Left kidney (tissue), 8 donors: ENCODE data around the gene NEK10. TPM values are rescaled to one million over a fixed set of nuclear protein-coding genes. Genes with fewer than 3 reads are reported as not detected.
"Not testable (repeated sequence)": the region's sequence is repeated elsewhere in the genome, so short reads cannot be mapped to it uniquely, and the experiment has no call there.

Experiments used
- DNase-seq: peaks from one replicate; pipeline ENCODE4 v3.0.0-alpha.2; 2013
- long read RNA-seq, 8 donors: transcript quantifications; one replicate each; lab custom pipeline, GENCODE V29; 2026
- polyA plus RNA-seq: library from polyadenylated mRNA; unstranded; fragments of 120-200 nt; gene quantifications from one replicate; pipeline ENCODE4 v1.2.1, GENCODE V29; 2013; ENCODE audit not compliant: insufficient read length

Gene NEK10, protein sequence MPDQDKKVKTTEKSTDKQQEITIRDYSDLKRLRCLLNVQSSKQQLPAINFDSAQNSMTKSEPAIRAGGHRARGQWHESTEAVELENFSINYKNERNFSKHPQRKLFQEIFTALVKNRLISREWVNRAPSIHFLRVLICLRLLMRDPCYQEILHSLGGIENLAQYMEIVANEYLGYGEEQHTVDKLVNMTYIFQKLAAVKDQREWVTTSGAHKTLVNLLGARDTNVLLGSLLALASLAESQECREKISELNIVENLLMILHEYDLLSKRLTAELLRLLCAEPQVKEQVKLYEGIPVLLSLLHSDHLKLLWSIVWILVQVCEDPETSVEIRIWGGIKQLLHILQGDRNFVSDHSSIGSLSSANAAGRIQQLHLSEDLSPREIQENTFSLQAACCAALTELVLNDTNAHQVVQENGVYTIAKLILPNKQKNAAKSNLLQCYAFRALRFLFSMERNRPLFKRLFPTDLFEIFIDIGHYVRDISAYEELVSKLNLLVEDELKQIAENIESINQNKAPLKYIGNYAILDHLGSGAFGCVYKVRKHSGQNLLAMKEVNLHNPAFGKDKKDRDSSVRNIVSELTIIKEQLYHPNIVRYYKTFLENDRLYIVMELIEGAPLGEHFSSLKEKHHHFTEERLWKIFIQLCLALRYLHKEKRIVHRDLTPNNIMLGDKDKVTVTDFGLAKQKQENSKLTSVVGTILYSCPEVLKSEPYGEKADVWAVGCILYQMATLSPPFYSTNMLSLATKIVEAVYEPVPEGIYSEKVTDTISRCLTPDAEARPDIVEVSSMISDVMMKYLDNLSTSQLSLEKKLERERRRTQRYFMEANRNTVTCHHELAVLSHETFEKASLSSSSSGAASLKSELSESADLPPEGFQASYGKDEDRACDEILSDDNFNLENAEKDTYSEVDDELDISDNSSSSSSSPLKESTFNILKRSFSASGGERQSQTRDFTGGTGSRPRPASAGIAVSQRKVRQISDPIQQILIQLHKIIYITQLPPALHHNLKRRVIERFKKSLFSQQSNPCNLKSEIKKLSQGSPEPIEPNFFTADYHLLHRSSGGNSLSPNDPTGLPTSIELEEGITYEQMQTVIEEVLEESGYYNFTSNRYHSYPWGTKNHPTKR
- 2.3 TPM for polyA plus RNA-seq
- long read RNA-seq, donor 1 = 0 reads
- long read RNA-seq, donor 2 = 0 reads
- long read RNA-seq, donor 3 = 0 reads
- long read RNA-seq, donor 4 = 0 reads
- long read RNA-seq, donor 5 = 0 reads
- long read RNA-seq, donor 6 = 0 reads
- long read RNA-seq, donor 7 = 0 reads
- long read RNA-seq, donor 8 = 0 reads

DNA sequence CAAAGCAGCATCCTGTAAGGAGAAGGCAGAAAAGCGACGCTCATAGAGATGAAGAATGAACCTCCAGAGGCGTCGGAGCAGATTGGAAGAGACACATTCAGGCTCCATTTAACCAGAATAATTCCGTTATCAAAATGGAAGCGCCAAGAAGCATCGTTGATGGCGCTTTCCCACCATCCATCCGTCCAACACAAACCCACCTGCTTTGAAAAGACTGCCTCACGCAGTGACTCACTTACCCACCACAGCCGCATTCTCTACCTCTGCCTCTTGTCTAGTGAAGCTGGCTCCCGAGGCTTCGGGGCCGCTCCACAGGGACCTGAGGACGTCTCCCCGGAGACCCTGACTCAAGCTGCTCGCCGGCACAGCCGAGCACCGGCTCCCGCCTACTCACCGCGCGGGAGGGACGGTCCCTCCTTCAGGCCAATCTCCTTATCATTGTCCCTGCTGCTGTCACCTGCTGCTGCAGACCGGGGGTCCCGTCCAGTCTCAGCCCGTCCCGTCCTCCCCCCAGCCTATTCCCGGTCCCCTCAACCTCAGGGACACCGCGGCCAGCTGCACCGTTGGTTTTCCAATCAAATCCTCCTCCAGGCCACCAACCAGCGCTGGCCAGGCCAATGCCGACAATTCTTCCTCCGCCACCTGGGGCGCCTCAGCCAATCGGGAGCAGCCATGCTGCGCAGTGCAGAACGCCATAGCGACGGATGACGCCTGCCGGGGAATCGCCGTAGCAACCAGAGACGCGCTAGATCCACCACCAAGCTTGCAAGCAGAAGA, at the start of gene NEK10:
TSS of gene NEK10 (minus strand) at position 553 of the 777 bp plus-strand sequence. CDS start 16,501 bp downstream, outside the sequence.
- peak; percentile 88 for DNase-seq

DNA sequence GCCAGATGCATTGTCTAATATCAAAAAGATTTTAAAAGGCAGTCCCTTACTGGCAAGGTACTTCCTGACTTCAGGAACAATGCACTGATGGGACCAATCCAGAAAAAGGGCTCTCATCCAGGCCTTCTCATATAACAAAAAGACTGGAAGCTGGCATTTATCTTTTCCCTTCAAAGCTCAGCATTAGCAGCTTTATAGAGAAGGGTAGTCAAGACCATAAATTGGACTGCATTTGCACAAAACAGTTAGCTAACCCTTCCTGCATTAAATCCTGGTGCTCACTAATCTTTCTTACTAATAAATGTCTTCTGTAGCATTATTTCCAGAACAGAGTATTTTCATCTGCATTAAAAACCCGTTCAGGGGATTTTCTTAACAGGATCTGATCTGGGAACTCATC, 46.0 kb upstream of the NEK10 start:
- DNase-seq = no peak

- no peak for DNase-seq
Measured at GRCh38 chr3:27392950-27393679, 23.9 kb upstream of the NEK10 start.

GRCh38 chr3:27392414-27392813, 23.2 kb upstream of the NEK10 start:
- not testable (repeated sequence) for DNase-seq

GRCh38 chr3:27391796-27392195, 22.6 kb upstream of the NEK10 start:
- DNase-seq = no peak

DNA sequence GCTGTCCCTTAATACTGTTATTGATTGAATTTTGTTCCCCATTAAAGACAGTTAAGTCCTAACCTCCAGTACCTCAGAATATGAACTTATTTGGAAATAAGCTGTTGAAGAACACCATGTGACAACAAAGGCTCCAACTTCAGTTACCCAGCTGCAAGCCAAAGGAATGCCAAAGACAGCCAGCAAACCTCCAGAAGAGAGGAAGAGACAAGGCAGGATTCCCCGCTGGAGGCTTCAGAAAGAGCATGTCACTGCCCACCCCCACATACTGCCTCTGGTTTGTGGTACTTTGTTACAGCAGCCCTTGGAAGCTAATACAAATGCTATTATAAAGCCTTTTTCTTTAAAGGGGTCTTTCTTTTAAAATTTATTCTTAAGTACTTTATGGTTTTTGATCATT, 18.4 kb upstream of the NEK10 start:
- no peak for DNase-seq

DNA sequence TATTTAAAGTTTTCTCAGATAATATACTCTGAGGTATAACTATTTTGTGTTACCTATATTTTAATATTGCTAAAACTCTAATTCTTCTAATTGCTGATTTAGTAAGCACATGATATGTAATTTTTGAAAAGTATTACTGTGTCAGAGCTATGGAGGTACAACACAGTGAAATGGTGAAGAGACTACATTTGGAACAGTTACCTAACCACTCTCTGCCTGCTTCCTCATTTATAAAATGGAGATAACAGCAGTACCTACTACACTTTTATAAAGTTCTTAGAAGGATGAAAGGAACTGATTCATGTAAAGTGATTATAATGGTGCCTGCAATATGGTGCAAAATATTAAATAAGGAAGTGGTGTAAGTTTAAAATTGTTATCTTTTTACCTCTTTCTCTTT, 16.3 kb upstream of the NEK10 start:
- DNase-seq = no peak

- DNase-seq = no peak
Measured at GRCh38 chr3:27384191-27384590, 15.0 kb upstream of the NEK10 start.

DNA sequence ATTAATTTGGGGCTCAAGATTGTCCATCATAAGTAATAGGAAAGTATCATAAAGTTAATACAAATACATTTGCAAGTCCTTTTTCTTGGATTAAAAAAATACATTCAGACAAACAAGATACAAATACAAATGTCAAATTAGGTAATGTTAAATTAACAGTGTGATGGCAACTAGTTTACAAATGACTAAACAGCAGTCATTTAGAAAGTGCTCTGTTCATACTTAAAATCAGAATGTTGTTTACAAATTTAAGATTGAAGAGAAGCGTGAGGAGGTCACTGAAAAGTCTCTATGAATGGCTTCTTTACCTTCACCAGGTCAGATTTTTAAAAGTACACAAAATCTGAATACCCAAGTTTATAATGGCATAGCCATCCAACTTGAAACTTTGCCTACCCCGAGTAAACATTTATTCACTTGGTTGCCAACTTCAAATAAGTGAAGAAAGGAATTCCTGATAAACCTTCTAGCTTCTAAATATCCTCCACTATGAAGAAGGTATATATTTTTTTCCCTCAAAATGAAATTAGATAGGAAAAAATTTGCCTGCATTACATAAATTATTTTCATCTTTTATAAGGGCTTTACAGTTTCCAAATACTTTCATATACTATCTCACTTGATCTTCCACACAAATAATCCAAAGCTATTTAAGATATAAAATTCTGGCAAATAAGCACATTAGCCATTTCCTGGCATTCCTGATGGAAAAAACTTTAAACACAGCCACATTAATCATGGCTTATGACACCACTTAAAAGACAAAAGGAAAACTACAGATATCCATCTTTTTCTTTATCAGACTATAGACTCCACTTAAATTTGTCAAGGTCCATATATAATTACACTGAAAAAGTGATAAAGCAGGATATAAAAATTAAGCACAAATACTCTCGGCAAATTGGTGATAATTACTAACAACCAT, 11.5 kb upstream of the NEK10 start:
- no peak for DNase-seq

DNA sequence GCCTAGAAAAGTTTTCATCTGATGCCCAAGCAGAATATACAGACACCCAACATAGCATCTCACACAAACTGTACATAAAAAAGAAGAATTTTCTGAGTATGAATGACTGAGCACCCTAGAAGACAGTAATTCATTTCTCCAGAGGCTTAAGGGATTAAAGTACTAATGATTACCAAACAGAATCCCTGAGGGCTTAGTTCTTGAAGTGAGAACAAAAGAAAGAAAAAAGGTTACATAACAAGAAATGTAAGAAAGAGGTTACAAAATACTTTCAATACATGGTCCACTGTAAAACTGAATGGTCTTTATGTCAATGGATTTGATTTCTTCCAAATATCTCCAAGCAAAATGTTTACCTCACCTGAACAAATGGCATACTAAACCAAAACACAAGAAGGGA, 9.1 kb upstream of the NEK10 start:
- no peak for DNase-seq

DNA sequence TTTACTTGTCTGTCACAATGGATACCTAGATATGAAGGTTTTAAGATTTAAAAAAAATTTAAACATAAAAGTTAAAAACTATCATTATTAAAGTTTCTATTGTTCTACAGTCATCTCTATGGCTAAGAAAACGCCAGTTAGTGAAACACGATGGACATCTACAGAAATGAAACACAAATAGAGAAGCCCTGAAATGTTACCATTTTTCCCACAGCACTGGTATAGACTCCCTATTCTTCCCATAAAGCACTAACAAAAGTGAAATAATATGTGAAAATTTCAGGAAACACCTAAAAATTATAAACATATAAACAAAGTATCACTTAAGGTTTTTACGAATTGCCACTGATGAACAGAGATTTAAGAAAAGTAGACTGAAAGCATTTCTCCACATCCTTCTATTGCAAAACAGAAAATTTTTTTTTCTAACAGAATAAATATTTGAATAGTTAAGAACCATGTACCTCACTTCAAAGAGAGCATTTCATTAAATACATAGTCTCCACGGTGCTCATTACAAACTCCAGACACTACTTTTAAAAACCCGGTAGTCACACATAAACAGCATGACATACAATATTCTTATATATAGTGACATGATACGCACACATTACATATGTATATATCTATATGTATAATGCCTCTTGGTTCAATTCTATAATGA, 7.1 kb upstream of the NEK10 start:
- no peak for DNase-seq

DNA sequence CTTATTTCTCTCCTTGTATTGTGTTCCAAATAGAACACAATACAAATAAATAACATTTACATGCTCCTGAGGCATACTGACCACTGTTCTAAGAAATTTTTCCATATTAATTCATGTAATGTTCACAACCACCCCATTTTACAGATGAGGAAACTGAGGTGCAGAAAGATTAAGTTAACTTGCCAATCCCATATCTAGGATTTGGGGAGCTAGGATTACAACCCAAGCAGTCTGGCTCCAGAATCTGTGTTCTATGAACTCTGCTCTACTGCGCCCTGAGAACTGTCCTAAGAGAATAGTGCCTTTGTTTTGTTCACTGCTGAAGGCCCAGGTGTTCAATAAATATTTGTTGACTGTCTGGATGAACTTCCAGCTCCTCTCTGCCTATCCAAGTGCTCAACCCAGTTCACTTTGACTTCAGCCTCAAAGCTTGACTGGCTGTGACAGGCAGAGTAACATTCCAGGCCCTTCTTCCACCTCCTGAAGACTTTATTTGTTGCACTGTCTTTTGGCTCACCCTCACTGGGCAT, 3.1 kb downstream of the NEK10 start:
- DNase-seq = no peak

- peak; percentile 47 for DNase-seq
Measured at GRCh38 chr3:27360113-27361078, 8.8 kb downstream of the NEK10 start.

DNA sequence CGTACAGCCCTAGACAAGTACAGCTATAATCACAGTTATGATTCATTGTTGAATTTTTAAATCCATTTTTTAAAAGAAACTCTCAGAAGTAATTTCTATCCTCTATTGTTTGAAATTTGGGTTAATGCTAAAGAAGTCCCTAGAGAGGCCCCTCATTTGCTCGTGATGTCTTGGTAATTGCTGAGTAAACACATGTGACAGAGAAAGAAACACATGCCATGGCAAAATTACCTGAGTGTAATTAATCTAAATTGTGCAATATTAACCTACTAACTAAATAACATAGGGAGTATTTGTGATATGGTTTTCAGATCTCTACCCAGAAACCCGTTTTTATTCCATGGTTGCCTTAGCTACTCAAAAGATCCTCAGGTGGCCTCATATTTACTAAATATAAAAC, 10.8 kb downstream of the NEK10 start:
- no peak for DNase-seq

GRCh38 chr3:27357665-27358258, 11.4 kb downstream of the NEK10 start:
- DNase-seq = peak; percentile 53

- DNase-seq = no peak
Measured at GRCh38 chr3:27356976-27357375, 12.2 kb downstream of the NEK10 start.

- DNase-seq = no peak
Measured at GRCh38 chr3:27354588-27355203, 14.5 kb downstream of the NEK10 start.
